ENCODE measurements around the gene PCNX1. TPM values are rescaled to one million over a fixed set of nuclear protein-coding genes. Genes with fewer than 3 reads are reported as not detected.

The PCNX1 gene
- total and polyA plus RNA-seq, 9 of the 15 experiments (the other 6 are each of a cell fraction or from before 2014, with no cell fraction given), result 0.30 to 4.5 (median 2.3) TPM

DNA sequence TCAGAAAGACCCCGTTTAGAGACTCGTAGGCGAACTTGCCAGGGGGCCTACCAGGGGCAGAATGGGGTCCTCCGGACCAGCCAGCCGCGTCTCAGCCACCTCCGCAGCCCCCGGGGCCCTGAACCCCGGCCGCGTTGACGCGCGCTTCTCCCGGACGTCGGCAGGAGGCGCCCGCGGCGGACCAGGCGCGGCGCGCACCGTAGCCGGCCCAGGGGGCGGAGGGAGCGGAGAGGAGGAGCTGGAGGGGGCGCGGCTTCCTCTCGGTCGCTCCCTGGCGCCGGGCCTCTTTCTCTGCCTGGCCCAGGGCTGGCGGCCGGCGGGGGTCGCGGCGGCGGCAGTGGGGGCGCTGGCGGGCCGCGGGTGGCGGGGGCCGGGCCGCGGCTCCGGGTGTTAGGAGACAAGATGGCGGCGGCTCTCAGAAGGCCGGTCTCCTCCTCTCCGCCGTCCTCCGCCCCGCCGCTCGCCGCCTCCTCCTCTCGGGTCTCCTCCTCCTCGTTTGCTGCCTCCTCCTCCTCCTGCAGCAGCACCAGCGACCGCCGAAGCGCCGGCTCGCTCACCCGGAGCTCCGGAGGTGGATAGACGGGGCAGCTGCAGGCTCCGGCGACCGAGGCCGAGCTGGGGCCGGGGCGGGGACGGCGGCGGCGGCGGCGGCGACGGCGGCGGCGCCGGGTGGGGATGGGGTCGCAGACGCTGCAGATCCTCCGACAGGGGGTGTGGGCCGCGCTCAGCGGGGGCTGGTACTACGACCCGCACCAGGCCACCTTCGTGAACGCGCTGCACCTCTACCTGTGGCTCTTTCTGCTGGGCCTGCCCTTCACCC is at the start of gene PCNX1 (continued):
- TF ChIP-seq, protein P1, sequence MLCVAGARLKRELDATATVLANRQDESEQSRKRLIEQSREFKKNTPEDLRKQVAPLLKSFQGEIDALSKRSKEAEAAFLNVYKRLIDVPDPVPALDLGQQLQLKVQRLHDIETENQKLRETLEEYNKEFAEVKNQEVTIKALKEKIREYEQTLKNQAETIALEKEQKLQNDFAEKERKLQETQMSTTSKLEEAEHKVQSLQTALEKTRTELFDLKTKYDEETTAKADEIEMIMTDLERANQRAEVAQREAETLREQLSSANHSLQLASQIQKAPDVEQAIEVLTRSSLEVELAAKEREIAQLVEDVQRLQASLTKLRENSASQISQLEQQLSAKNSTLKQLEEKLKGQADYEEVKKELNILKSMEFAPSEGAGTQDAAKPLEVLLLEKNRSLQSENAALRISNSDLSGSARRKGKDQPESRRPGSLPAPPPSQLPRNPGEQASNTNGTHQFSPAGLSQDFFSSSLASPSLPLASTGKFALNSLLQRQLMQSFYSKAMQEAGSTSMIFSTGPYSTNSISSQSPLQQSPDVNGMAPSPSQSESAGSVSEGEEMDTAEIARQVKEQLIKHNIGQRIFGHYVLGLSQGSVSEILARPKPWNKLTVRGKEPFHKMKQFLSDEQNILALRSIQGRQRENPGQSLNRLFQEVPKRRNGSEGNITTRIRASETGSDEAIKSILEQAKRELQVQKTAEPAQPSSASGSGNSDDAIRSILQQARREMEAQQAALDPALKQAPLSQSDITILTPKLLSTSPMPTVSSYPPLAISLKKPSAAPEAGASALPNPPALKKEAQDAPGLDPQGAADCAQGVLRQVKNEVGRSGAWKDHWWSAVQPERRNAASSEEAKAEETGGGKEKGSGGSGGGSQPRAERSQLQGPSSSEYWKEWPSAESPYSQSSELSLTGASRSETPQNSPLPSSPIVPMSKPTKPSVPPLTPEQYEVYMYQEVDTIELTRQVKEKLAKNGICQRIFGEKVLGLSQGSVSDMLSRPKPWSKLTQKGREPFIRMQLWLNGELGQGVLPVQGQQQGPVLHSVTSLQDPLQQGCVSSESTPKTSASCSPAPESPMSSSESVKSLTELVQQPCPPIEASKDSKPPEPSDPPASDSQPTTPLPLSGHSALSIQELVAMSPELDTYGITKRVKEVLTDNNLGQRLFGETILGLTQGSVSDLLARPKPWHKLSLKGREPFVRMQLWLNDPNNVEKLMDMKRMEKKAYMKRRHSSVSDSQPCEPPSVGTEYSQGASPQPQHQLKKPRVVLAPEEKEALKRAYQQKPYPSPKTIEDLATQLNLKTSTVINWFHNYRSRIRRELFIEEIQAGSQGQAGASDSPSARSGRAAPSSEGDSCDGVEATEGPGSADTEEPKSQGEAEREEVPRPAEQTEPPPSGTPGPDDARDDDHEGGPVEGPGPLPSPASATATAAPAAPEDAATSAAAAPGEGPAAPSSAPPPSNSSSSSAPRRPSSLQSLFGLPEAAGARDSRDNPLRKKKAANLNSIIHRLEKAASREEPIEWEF (CRISPR knock-in tag; IDR thresholded peaks at IDR 0.05), result no peak
- no peak for TF ChIP-seq EP400 (IDR thresholded peaks at IDR 0.05)
- no peak; the same call in 1 of the 2 replicates for TF ChIP-seq GTF2E2 (tag; IDR thresholded peaks at IDR 0.05)
- TF ChIP-seq, protein P2, sequence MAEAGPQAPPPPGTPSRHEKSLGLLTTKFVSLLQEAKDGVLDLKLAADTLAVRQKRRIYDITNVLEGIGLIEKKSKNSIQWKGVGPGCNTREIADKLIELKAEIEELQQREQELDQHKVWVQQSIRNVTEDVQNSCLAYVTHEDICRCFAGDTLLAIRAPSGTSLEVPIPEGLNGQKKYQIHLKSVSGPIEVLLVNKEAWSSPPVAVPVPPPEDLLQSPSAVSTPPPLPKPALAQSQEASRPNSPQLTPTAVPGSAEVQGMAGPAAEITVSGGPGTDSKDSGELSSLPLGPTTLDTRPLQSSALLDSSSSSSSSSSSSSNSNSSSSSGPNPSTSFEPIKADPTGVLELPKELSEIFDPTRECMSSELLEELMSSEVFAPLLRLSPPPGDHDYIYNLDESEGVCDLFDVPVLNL (CRISPR knock-in tag; IDR thresholded peaks at IDR 0.05; ENCODE audit: low read depth), result no peak
- TF ChIP-seq, protein P3, sequence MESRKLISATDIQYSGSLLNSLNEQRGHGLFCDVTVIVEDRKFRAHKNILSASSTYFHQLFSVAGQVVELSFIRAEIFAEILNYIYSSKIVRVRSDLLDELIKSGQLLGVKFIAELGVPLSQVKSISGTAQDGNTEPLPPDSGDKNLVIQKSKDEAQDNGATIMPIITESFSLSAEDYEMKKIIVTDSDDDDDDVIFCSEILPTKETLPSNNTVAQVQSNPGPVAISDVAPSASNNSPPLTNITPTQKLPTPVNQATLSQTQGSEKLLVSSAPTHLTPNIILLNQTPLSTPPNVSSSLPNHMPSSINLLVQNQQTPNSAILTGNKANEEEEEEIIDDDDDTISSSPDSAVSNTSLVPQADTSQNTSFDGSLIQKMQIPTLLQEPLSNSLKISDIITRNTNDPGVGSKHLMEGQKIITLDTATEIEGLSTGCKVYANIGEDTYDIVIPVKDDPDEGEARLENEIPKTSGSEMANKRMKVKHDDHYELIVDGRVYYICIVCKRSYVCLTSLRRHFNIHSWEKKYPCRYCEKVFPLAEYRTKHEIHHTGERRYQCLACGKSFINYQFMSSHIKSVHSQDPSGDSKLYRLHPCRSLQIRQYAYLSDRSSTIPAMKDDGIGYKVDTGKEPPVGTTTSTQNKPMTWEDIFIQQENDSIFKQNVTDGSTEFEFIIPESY (CRISPR knock-in tag; IDR thresholded peaks at IDR 0.05), result no peak
- TF ChIP-seq EGR1 (conservative IDR thresholded peaks at IDR 0.05), result 0 out of 2 replicates have a peak, but pooled peaks have one; percentile 4
- TF ChIP-seq, protein P4, sequence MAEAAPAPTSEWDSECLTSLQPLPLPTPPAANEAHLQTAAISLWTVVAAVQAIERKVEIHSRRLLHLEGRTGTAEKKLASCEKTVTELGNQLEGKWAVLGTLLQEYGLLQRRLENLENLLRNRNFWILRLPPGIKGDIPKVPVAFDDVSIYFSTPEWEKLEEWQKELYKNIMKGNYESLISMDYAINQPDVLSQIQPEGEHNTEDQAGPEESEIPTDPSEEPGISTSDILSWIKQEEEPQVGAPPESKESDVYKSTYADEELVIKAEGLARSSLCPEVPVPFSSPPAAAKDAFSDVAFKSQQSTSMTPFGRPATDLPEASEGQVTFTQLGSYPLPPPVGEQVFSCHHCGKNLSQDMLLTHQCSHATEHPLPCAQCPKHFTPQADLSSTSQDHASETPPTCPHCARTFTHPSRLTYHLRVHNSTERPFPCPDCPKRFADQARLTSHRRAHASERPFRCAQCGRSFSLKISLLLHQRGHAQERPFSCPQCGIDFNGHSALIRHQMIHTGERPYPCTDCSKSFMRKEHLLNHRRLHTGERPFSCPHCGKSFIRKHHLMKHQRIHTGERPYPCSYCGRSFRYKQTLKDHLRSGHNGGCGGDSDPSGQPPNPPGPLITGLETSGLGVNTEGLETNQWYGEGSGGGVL (CRISPR knock-in tag; IDR thresholded peaks at IDR 0.05), result no peak
- no peak for TF ChIP-seq SIN3A (IDR thresholded peaks at IDR 0.05; ENCODE audit: borderline replicate concordance in 2 of 2, control insufficient read depth in 1 of 2, low read depth in 2 of 2, low read length in 2 of 2)
- no peak for TF ChIP-seq ZNF140 (CRISPR knock-in tag; IDR thresholded peaks at IDR 0.05)
- TF ChIP-seq MBD2 (IDR thresholded peaks at IDR 0.05; ENCODE audit: borderline replicate concordance, low read depth), result no peak
- no peak for TF ChIP-seq PHB2 (IDR thresholded peaks at IDR 0.05; ENCODE audit: low read depth)
- TF ChIP-seq NFRKB (IDR thresholded peaks at IDR 0.05; ENCODE audit: low read depth), result no peak
- TF ChIP-seq POLR3A (IDR thresholded peaks at IDR 0.05; ENCODE audit: borderline replicate concordance, extremely low read depth, insufficient read depth, insufficient read length), result no peak
- no peak for TF ChIP-seq ZNF707 (CRISPR knock-in tag; conservative IDR thresholded peaks at IDR 0.05)
- TF ChIP-seq MTA1 (IDR thresholded peaks at IDR 0.05; ENCODE audit: borderline replicate concordance), result no peak
- TF ChIP-seq ZNF3 (CRISPR knock-in tag; IDR thresholded peaks at IDR 0.05), result no peak
- no peak for TF ChIP-seq DIDO1 (tag; IDR thresholded peaks at IDR 0.05; ENCODE audit: low read depth)
